Right ventricle myocardium superior (tissue), 1 donor: Measurements from ENCODE around the gene MAGEC1. TPM values are rescaled to one million over a fixed set of nuclear protein-coding genes. Genes with fewer than 3 reads are reported as not detected.

ENCODE experiments used
- ATAC-seq: fragments of 200-7000 bp; cut with Tn5 transposase; one replicate; pipeline ENCODE4 v1.9.1; 2020; ENCODE audit warnings: mild to moderate bottlenecking; ENCODE audit not compliant: poor library complexity
- DNase-seq: peaks from one replicate; pipeline ENCODE4 v3.0.0-alpha.2; 2020
- intact Hi-C: fragments of 100-400 bp; cut with DNase I; formaldehyde crosslinking; loops from one replicate; pipeline ENCODE4 v1.11.2; 2022
- total RNA-seq: library from RNA; stranded (reverse); fragmentation: NEBNext Ultra II Directional; extraction: Animal tissue kit (Norgen Biotek cat#: 25700); gene quantifications from one replicate; pipeline ENCODE4 v1.2.1, GENCODE V29; 2021
- donor health status: DM: no; HTN: yes; CAD: no; lungs with severe emphysema.

The MAGEC1 gene
- total RNA-seq, 1 donor from 2014 or later, result not detected

- ATAC-seq (no peak), DNase-seq (no peak)
- intact Hi-C loops, result no loop called here
These were observed 55.0 kb downstream of the MAGEC1 start for GRCh38 chrX:141958675-141959074.

Other genes starting within 250 kb of the MAGEC1 start
- not detected for gene SPANXD, start 205.2 kb upstream of the MAGEC1 start, total RNA-seq
- gene MAGEC3, start 65.6 kb upstream of the MAGEC1 start, total RNA-seq, result not detected